ENCODE measurements around the gene SDE2. TPM values are rescaled to one million over a fixed set of nuclear protein-coding genes. Genes with fewer than 3 reads are reported as not detected.

Gene SDE2
- total RNA-seq (2022; extraction: Qiagen RNA extraction; ENCODE audit: low read depth), result 6.5 to 12.4 TPM (median 7.0 TPM) in 5 replicates

DNA sequence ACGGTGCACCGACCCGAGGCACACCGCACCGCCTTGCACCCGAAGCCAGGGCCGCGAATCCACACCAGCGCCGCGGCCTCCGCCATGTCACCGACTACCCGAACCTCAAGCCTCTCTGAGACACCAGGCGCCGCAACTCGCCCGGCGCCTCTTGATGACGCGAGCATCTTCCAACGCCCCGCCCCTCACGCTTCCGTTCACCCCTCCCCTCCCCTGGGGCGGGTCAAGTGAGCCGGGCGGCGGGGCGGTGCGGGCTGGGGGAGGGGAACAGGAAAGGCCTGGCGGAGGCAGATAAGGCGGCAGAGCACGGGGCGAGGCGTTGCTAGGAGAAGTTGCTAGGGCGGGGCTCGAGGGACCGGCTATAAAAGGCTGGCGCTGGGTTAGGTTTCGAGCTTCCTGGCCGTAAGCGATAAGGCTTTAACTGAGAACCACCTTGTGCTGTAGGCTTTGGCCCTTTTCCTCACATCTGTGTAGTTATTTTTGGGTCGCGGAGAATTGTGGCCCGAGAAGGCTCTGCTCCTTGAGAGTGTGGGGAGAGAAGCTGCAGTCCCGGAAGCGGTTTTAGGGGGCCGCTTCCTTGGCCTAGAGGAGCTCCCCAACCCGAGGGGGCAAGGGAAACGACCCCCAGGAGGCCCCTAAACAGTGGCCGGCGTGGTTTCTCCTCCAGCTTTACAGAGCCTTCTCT is at the start of gene SDE2:
Gene SDE2 (minus strand): TSS at position 117 of the 685 bp plus-strand sequence. CDS start 31 bp downstream, at position 86.

DNA sequence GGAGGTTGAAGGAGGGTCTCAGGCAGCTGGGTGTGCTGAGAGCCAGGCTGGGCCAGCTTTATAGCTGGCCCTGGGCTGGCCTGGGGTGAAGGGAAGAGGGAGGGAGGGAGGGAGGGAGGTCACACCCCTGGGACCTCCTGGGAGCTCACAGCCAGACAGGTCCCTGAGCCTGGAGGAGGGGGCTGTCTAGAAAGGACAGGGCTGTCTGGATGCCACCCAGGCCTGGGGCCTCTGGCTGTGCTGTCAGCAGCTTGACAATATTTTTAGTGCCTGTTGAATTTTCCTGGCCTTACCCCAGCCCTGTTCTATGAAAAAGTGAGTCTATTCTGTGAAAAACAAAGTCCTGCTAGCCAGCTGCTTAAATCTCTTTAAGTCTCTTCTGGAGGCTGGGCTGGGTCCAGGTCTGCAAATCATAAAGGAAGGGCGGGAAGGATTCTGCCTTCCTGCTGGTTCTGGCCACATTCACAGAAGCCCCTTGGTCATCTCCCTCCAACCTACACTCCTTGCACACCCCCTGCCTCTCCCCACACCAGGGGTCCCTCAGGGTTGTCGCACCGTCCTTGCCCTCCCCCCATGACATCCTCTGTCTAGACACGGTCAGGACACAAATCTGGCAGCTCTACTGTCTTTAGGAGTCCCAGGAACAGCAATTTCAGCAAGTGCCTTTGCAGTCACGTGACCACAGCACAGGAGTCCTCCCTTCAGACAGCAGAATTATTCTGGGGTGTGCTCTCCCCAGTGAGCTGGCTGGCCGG is 57.8 kb downstream of the SDE2 start, which contains the start of gene LEFTY2:
Gene LEFTY2 (minus strand): TSS at position 34 of the 755 bp plus-strand sequence. CDS start 80 bp downstream, outside the sequence.

Other genes starting within 250 kb of the SDE2 start
- 225 to 350 TPM (median 250 TPM) in 5 replicates for gene SRP9, start 221.5 kb downstream of the SDE2 start, total RNA-seq (2022; extraction: Qiagen RNA extraction; ENCODE audit: low read depth)
- gene EPHX1, start 189.2 kb downstream of the SDE2 start, total RNA-seq (2022; extraction: Qiagen RNA extraction; ENCODE audit: low read depth), result 211 to 256 TPM (median 234 TPM) in 5 replicates
- 5.5 to 7.6 TPM (median 6.7 TPM) in 5 replicates for gene TMEM63A, start 117.0 kb downstream of the SDE2 start, total RNA-seq (2022; extraction: Qiagen RNA extraction; ENCODE audit: low read depth)
- gene LEFTY1, start 110.2 kb downstream of the SDE2 start, total RNA-seq (2022; extraction: Qiagen RNA extraction; ENCODE audit: low read depth), result 0.19 to 0.41 TPM (median 0.28 TPM) in 4 of 5 replicates, not detected in the other
- gene PYCR2, start 75.1 kb downstream of the SDE2 start, total RNA-seq (2022; extraction: Qiagen RNA extraction; ENCODE audit: low read depth), result 49.5 to 60.4 TPM (median 58.9 TPM) in 5 replicates
- not detected in 5 replicates for gene LEFTY2, start 58.1 kb downstream of the SDE2 start, total RNA-seq (2022; extraction: Qiagen RNA extraction; ENCODE audit: low read depth)
- gene H3-3A, start 63.4 kb upstream of the SDE2 start, total RNA-seq (2022; extraction: Qiagen RNA extraction; ENCODE audit: low read depth), result 411 to 461 TPM (median 452 TPM) in 5 replicates
- gene ACBD3, start 187.4 kb upstream of the SDE2 start, total RNA-seq (2022; extraction: Qiagen RNA extraction; ENCODE audit: low read depth), result 24.7 to 27.5 TPM (median 26.0 TPM) in 5 replicates
- 0.06 to 0.24 TPM in 2 of 5 replicates, not detected in the others for gene MIXL1, start 224.3 kb upstream of the SDE2 start, total RNA-seq (2022; extraction: Qiagen RNA extraction; ENCODE audit: low read depth)

Measured in A549 treated with CpdA at 1 μM for 4 hours (cell line).